Liver (tissue), 9 donors: ENCODE results near the gene CELF4. TPM values are rescaled to one million over a fixed set of nuclear protein-coding genes. Genes with fewer than 3 reads are reported as not detected.

ENCODE experiments used
- DNase-seq: peaks from one replicate; pipeline ENCODE4 v3.0.0-alpha.2; 2017; ENCODE audit warnings: low spot score
- H3K27ac ChIP-seq, 2 donors: one replicate each; pipeline ENCODE4 v1.7.0; 2013; ENCODE audit warnings: inconsistent platforms in 2 of 2, low read length in 2 of 2, control low read depth in 1 of 2, low read depth in 1 of 2, mild to moderate bottlenecking in 1 of 2
- H3K27me3 ChIP-seq, 4 donors: one replicate each; pipeline versions ENCODE4 v1.6.1 to v1.7.0; 2013; ENCODE audit warnings: low read length in 3 of 4, inconsistent platforms in 1 of 4, mild to moderate bottlenecking in 1 of 4, moderate library complexity in 1 of 4; ENCODE audit not compliant: control insufficient read depth in 4 of 4, insufficient read depth in 4 of 4
- H3K36me3 ChIP-seq, 4 donors: one replicate each; pipeline versions ENCODE4 v1.6.1 to v1.7.0; 2013; ENCODE audit warnings: low read length in 3 of 4, mild to moderate bottlenecking in 3 of 4, low read depth in 1 of 4, moderate library complexity in 1 of 4; ENCODE audit not compliant: control insufficient read depth in 4 of 4, insufficient read depth in 3 of 4
- H3K4me1 ChIP-seq, 4 donors: one replicate each; pipeline versions ENCODE4 v1.6.1 to v1.7.0; 2013; ENCODE audit warnings: low read length in 3 of 4, mild to moderate bottlenecking in 3 of 4, moderate library complexity in 1 of 4; ENCODE audit not compliant: control insufficient read depth in 4 of 4, insufficient read depth in 4 of 4
- H3K4me3 ChIP-seq, 3 donors: one replicate each; pipeline versions ENCODE4 v1.6.1 to v1.7.0; 2013; ENCODE audit warnings: low read length in 3 of 3, control low read depth in 1 of 3, low read depth in 1 of 3, mild to moderate bottlenecking in 1 of 3
- H3K9ac ChIP-seq, 2 donors: one replicate each; pipeline ENCODE4 v1.7.0; 2013; ENCODE audit warnings: low read length in 2 of 2, mild to moderate bottlenecking in 2 of 2, moderate library complexity in 2 of 2, control low read depth in 1 of 2, low read depth in 1 of 2
- H3K9me3 ChIP-seq, 4 donors: one replicate each; pipeline versions ENCODE4 v1.6.1 to v1.7.0; 2013; ENCODE audit warnings: low read length in 3 of 4; ENCODE audit not compliant: control insufficient read depth in 4 of 4
- CTCF ChIP-seq: fragments of 150-350 bp; IDR thresholded peaks from 2 replicates; pipeline ENCODE4 v1.5.1; 2017; ENCODE audit warnings: improper control_type of control experiment, low read depth, low read length; ENCODE audit not compliant: missing input control
- EGR1 ChIP-seq, 2 donors: IDR thresholded peaks; 2 replicates each; pipeline ENCODE4 v1.6.1; 2016 to 2018; ENCODE audit warnings: antibody characterized with exemption in 2 of 2, low read depth in 2 of 2
- FOXA1 ChIP-seq: IDR thresholded peaks from 2 replicates; pipeline ENCODE4 v1.6.1; 2016; ENCODE audit warnings: antibody characterized with exemption
- HNF4A ChIP-seq, 2 donors: conservative IDR thresholded peaks; 2 replicates each; pipeline ENCODE4 v1.6.1; 2016; ENCODE audit warnings: antibody characterized with exemption in 2 of 2, mild to moderate bottlenecking in 2 of 2
- HNF4G ChIP-seq: IDR thresholded peaks from 2 replicates; pipeline ENCODE4 v1.6.1; 2016; ENCODE audit warnings: antibody characterized with exemption
- JUND ChIP-seq, 2 donors: IDR thresholded peaks; 2 replicates each; pipeline ENCODE4 v1.6.1; 2016; ENCODE audit warnings: antibody characterized with exemption in 2 of 2
- MAX ChIP-seq: IDR thresholded peaks from 2 replicates; pipeline ENCODE4 v1.6.1; 2016; ENCODE audit warnings: antibody characterized with exemption
- NR2F2 ChIP-seq: IDR thresholded peaks from 2 replicates; pipeline ENCODE4 v1.6.1; 2016; ENCODE audit warnings: antibody characterized with exemption
- RAD21 ChIP-seq, 2 donors: IDR thresholded peaks; 2 replicates each; pipeline ENCODE4 v1.6.1; 2016; ENCODE audit warnings: antibody characterized with exemption in 2 of 2, mild to moderate bottlenecking in 2 of 2
- RXRA ChIP-seq, 2 donors: IDR thresholded peaks; 2 replicates each; pipeline ENCODE4 v1.6.1; 2017 to 2018; ENCODE audit warnings: antibody characterized with exemption in 2 of 2, mild to moderate bottlenecking in 1 of 2
- SP1 ChIP-seq: IDR thresholded peaks from 2 replicates; pipeline ENCODE4 v1.6.1; 2018; ENCODE audit warnings: antibody characterized with exemption, mild to moderate bottlenecking
- TAF1 ChIP-seq: conservative IDR thresholded peaks from 2 replicates; pipeline ENCODE4 v1.6.1; 2016; ENCODE audit warnings: antibody characterized with exemption, mild to moderate bottlenecking
- YY1 ChIP-seq: IDR thresholded peaks from 2 replicates; pipeline ENCODE4 v1.6.1; 2016; ENCODE audit warnings: antibody characterized with exemption, mild to moderate bottlenecking
- ZBTB33 ChIP-seq: IDR thresholded peaks from 2 replicates; pipeline ENCODE4 v1.6.1; 2016; ENCODE audit warnings: antibody characterized with exemption
- WGBS: extraction: QIAGEN DNeasy Blood & Tissue Kit; methylation state at CpG from one replicate; pipeline ENCODE4 v1.1.7; 2013; 5-methylcytosine and 5-hydroxymethylcytosine counted together
- polyA plus RNA-seq, 2 donors: library from polyadenylated mRNA; stranded (reverse) in 1 of 2; unstranded in 1 of 2; fragments of 200-250 nt in 1 of 2; fragments of >200 nt in 1 of 2; fragmentation: Nextera tagmentation in 1 of 2; extraction: Ambion mirVana in 1 of 2; gene quantifications; one replicate each; pipeline versions ENCODE4 v1.2.1 to v1.2.3, GENCODE V29; 2013 to 2015
- total RNA-seq, 2 donors: library from RNA; depleted of rRNA; stranded (reverse); fragments of >200 nt; gene quantifications; one replicate each; pipeline ENCODE4 v1.2.3, GENCODE V29; 2014
- TF ChIP-seq, protein P1 (sequence below): IDR thresholded peaks from 2 replicates; pipeline ENCODE4 v1.6.1; 2016; ENCODE audit warnings: antibody characterized with exemption, mild to moderate bottlenecking
- TF ChIP-seq, protein P2 (sequence below): IDR thresholded peaks from 2 replicates; pipeline ENCODE4 v1.6.1; 2016; ENCODE audit warnings: antibody characterized with exemption
- donor health status: healthy.
- donor health status: healthy.
- donor health status: healthy.
- donor health status: healthy.
- donor health status: healthy.

CELF4 gene
- total and polyA plus RNA-seq, 4 donors = 0.08 to 0.28 (median 0.21) TPM; not detected in 1

DNA sequence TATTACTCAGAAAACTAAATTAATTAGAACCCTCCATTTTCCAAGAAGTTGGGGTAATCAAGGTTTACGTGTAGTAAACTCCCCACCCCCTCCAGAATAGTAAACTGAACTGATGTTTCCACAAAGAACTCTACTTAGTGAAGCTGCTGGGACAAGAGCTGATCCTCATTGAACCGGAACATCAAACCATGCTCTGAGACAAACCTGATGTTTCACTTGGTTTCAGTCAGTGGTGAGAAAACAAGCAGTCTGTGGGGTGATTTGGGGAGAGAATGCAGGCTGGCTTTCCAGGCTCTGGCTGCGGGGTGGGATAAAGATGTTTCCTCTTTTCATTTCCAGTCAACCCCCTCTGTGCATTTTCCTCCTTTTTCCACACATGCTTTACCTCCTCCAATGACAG, 38.2 kb downstream of the CELF4 start (continued):
- no peak for TF ChIP-seq ZBTB33
- no peak for TF ChIP-seq SP1
- TF ChIP-seq NR2F2 = no peak
- TF ChIP-seq YY1 = no peak
- no peak for TF ChIP-seq MAX

DNA sequence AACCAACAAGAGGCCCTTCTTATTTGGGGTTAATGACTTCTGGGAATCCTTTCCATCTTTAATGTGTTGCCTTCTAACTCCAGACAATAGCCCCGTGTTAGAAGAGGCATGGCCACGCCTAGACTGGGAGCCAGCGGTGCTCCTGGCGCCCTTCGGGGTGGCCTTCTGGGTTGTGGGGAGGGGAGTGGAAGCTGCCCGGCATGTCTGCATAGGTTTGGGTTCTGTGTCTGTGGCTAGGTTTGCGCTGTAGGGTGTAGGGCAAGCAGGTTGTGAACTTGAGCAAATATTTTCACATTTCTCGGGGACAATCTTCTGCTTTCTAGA, 40.4 kb downstream of the CELF4 start:
- 40% methylated on average over 8 of the region's 8 CpGs for WGBS
- TF ChIP-seq, protein P1, sequence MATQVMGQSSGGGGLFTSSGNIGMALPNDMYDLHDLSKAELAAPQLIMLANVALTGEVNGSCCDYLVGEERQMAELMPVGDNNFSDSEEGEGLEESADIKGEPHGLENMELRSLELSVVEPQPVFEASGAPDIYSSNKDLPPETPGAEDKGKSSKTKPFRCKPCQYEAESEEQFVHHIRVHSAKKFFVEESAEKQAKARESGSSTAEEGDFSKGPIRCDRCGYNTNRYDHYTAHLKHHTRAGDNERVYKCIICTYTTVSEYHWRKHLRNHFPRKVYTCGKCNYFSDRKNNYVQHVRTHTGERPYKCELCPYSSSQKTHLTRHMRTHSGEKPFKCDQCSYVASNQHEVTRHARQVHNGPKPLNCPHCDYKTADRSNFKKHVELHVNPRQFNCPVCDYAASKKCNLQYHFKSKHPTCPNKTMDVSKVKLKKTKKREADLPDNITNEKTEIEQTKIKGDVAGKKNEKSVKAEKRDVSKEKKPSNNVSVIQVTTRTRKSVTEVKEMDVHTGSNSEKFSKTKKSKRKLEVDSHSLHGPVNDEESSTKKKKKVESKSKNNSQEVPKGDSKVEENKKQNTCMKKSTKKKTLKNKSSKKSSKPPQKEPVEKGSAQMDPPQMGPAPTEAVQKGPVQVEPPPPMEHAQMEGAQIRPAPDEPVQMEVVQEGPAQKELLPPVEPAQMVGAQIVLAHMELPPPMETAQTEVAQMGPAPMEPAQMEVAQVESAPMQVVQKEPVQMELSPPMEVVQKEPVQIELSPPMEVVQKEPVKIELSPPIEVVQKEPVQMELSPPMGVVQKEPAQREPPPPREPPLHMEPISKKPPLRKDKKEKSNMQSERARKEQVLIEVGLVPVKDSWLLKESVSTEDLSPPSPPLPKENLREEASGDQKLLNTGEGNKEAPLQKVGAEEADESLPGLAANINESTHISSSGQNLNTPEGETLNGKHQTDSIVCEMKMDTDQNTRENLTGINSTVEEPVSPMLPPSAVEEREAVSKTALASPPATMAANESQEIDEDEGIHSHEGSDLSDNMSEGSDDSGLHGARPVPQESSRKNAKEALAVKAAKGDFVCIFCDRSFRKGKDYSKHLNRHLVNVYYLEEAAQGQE = no peak
- TF ChIP-seq CTCF (no peak), JUND (IDR thresholded peaks at IDR 0.05) (no peak), YY1 (no peak), RAD21 (IDR thresholded peaks at IDR 0.05) (no peak), EGR1 (IDR thresholded peaks at IDR 0.05; ENCODE audit: low read depth in 2 of 2) (no peak), NR2F2 (no peak), SP1 (no peak), MAX (no peak), HNF4A (conservative IDR thresholded peaks at IDR 0.05) (no peak), ZBTB33 (no peak), RXRA (IDR thresholded peaks at IDR 0.05) (no peak), FOXA1 (no peak), HNF4G (no peak), TAF1 (no peak)
- TF ChIP-seq, protein P2, sequence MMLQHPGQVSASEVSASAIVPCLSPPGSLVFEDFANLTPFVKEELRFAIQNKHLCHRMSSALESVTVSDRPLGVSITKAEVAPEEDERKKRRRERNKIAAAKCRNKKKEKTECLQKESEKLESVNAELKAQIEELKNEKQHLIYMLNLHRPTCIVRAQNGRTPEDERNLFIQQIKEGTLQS = no peak
- H3K27ac ChIP-seq = no peak overlapping the region
- H3K9ac ChIP-seq = no peak overlapping the region
- no peaks in the 10 kb centered on the region for H3K36me3 ChIP-seq
- no peak for DNase-seq
- H3K4me1 ChIP-seq = no peaks in the 10 kb centered on the region
- H3K27me3 ChIP-seq = peaks cover 0 to 5% (median 3%) of the 10 kb centered on the region in 4 donors
- no peaks in the 10 kb centered on the region for H3K9me3 ChIP-seq
- no peak overlapping the region for H3K4me3 ChIP-seq
